Measurements from ENCODE around the gene HAPLN3.

DNA sequence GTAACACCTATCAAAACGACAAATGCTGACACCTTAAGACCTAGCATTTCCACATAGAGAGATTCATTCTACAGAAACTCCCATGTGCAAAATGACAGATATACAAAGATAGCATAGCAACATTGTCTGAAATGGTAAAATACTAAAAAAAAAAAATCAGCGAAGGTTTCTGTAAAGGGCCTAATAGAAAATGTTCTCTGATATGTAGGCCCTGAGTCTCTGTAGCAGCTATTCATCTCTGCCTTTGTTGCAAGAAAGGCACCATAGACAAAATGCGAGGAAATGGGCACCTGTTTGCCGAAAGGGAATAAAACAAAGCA is 18.5 kb upstream of the HAPLN3 start:
- no peak for TF ChIP-seq POLR2A (IDR thresholded peaks at IDR 0.05)
- TF ChIP-seq CTCF (IDR thresholded peaks at IDR 0.05), result no peak
- TF ChIP-seq EP300 (IDR thresholded peaks at IDR 0.05), result no peak

Measured in tibial nerve (tissue), 4 donors.